NCI-H226 (cell line): ENCODE measurements around the gene KRT72.

ENCODE experiments used
- DNase-seq: peaks from one replicate; pipeline ENCODE4 v3.0.0-alpha.2; 2015

Gene KRT72

DNA sequence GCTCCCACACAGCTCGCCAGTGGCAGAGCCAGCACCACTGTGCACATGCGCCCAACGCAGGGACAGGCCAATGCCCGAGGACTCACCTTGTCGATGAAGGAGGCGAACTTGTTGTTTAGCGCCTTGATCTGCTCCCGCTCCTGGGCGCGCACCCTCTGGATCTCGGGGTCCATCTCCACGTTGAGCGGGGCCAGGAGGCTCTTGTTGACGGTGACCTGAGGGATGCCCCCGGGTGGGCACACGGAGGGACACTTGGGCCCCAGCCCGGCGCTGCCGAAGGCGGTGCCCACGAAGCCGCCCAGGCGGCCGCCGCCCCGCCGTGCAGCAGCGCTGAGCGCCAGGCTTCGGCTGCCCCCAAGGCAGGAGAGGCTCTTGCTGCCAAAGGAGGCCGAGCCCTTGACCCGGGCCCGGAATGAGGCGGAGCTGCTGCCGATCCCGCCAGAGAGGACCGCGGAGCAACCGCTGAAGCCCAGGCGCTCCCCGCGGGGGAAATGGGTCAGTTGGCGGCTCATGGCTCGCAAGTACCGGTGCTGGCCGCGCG, at the start of gene KRT72:
TSS of gene KRT72 (minus strand) at position 523 of the 541 bp plus-strand sequence. CDS start at position 512, 11 bp downstream.
- no peak for DNase-seq

DNA sequence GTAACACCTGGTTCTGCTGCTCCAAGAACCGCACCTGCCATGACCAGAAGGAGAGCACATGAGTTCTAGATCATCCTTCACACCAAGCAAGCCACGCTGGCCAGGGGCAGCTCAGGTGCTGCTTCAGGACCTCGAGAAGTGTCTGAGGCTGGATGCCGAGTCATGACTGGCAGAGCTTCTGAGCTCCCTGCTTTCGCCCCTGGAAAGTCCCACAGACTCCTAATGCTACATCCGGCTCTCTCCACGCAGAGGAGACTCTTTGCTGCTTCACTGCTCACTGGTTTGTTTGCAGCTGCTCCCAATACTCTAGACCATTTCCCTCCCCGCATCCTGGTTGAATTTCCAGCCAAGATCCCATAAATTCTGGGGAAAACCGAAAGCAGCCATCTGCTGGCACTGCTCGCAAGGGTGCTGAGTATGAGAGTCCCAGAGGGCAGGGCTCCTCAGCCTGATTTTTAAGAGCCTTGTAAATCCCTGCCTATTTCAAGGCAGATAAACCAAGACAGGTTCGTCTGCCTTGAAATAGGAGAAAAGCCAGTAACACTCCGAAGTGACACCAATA, 49.3 kb upstream of the KRT72 start:
- no peak for DNase-seq

DNA sequence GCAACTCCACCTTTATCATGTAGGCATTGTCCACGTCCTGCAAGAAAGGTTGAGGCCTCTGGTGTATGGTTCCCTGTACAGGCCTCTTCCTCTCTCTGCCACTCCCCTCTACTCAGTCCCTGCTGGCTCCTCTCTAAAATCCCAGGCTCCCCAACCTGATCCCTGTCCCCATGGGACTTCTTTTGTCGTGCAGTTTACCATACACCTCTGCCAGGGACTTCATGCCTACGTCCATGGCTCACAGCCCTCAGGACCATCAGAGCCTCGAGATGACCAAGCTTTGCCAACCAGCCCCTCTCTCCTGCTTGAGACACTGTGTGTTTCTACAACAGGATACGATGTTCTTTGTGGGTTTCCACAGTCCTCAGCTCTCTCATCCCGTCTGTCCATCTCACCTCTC, 47.8 kb upstream of the KRT72 start:
- DNase-seq, result no peak

DNA sequence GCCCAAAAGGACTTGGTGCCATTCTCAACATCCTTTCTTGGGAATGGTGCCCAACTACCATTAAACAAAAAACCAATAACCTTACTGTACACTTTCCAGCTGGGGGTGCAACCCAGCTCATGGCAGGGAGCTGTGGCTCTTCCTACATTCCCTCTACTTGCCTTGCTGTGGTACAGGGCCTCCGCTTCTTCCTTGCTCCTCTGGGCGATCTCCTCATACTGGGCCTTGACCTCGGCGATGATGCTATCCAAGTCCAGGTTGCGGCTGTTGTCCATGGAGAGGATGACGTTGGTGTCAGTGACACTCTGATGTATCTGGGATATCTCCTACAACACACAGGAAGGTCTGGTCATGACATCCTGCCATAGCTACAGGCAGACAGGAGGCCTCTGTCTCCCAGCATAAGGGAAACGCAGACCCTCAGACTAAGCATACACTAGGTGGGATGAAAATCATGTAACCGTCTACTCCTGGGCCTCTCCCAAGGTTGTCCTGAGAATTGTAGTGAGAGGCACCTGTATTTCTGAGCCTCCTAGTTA, 46.8 kb upstream of the KRT72 start:
- DNase-seq, result no peak

DNA sequence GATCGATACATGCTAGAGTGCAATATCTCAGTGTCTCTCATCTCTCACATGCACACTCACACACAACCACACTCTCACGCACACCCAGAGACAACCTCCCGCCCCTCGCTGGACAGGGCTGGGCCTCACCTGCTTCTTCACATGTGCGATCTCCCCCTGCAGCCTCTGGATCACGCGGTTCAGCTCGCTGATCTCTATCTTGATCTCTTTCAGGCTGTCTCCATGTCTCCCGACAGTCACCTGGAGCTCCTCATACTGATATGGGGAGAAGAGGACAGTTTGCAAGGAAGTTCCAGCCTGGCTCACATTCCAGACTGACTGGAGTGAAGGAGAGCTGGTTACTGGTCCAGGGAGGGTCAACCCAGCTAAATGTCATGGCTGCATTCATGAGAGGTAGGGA, 46.3 kb upstream of the KRT72 start:
- no peak for DNase-seq

DNA sequence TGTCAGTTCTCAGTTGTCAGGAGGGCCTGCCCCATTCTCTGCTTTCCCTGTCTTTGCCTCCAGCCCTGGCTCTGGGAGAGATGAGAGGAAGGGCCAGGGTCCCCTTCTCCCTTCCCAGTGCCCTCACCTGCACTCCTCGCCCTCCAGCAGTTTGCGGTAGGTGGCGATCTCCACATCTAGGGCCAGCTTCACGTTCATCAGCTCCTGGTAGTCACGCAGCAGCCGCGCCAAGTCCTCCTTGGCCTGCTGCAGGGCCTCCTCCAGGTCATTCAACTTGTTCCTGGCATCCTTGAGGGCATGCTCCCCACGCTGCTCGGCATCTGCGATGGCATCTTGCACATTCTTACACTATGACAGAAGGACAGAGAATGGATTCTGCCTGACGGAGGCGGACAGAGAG, 45.4 kb upstream of the KRT72 start:
- DNase-seq, result no peak

DNA sequence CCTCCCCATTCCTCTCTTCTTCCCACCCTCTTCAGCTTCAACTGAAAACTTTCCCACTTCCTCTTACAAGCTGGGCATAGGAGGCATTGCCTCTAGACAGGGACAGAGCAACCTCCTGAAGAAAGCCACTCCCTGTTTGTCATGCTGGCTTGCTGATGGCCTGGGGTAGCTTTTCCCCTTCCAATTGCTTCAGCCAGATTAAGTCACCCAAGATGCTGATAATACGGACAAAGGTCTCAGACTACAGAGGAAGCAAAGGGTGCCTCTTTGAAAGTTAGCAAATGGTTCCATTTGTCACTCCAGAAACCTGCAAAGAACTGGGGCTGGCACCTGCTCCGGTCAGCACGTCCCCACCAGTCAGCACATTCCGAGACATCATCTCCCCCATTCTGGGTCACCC, 44.7 kb upstream of the KRT72 start:
- no peak for DNase-seq

DNA sequence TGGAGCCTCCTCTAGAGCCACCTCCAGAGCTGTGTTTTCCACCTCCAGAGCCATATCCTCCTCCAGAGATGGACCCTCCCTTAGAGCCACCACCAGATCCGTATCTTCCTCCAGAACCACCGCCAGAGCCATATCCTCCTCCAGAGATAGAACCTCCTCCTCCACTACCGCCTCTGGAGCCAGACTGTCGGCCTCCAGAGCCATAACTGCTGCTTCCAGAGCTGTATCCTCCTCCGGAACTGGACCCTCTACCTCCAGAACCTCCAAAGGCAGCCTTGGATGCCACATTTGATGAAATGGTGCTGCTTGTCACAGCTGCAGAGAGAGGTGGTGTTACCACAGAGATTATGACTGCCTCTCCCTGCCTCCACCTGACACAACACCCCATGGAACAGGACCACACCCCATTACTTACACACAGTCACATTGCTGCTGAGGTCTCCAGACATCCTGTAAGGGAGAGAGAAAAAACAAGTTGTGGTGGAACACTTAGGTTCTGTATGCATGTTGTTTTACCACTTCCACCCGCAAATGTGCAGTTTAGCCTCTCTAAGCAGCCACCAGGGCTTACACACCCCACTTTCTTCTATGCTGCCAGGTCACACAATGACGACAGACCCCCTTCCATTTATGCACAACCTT, 44.0 kb upstream of the KRT72 start:
- no peak for DNase-seq

DNA sequence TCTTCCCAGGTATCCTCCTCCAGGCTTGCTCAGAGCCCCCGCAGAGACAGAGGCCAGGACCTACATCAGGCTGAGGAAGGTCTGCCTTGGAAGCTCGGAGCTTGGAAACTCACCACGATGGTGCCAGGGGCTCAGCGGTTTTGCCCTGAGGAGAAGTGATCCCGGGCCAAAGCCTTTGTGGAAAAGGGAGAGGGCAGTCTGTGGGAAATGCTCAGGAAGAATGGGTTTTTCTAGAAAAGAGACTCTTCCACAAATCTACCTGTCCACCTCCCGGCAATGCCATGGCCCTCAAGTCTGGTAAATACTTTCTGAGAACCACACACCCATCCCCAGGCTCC, 42.8 kb upstream of the KRT72 start:
- DNase-seq, result no peak

DNA sequence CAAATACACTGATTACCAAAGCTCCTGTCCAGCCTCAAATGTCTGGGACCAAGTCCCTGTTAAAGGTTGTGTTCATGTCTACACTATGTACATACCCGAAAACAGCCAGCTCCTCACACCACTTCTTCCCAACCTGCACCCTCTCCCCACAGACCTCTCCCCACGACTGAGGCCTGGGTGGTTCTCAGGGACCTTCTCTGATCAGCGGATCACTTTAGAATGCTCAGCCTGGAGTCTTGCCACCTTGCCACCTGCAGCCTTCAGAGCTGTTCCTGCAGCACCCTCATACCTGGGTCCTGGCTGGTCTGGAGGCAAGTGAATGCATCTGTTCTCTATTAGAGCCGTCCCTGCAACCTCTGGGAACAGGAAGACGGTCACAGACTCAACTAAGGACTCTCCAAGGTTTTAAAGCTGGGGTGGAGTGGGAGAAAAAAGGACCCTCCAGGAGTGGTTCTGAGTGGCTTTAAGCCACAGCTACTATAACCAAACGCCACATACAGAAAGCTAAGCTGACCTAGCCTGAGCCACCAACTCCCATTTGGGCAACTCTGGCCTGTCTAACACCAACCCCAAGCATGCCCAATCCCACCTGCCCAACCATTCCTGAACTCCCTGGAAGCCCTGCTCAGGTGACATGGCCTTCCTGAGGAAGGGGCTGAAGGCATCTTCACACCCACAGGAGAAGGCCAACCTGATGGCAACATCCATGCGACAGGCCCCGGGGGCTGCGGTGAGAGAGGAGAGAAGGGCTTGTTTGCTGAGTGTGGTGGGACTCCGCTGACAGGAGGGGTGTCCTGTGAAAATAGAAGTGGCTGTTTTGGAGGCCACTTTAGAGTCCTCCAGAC, 42.2 kb upstream of the KRT72 start:
- no peak for DNase-seq

DNA sequence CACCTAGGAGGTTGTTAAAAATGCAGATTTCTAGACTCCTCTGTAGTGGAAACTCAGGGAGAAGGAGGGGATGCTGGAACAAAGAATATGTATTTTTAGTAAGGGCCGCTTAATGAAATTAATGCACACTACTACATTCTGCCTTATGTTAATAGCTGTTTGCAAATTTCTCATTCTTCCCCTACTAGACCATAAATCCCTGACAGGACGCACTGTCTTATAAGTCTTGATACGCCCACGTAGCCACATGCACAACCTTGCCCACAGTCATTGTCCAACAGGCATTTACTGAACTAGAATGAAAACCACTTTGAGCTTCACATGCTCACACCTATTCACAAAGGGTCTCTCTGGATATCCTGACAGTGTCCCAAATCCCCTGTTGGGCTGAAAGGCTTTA, 40.2 kb upstream of the KRT72 start:
- DNase-seq, result no peak

DNA sequence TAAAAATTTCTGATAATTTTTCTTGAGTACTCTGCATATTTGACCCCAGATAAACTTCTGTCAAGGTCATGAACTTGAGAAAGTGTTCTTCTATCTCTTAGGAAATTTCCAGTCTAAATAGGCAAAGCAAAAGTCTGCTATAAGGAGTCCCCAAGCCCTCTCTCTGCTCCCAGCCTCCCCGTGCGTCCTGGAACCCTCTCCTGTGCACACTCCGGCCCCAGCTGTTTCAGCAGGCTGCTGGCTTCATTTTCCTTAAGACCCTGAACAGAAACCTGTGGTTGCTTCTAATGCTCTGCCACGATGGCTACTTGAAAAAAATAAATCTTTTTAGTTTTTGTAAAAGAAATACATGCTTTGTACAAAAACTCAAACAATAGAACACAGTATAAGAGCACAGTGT, 36.0 kb upstream of the KRT72 start:
- no peak for DNase-seq

DNA sequence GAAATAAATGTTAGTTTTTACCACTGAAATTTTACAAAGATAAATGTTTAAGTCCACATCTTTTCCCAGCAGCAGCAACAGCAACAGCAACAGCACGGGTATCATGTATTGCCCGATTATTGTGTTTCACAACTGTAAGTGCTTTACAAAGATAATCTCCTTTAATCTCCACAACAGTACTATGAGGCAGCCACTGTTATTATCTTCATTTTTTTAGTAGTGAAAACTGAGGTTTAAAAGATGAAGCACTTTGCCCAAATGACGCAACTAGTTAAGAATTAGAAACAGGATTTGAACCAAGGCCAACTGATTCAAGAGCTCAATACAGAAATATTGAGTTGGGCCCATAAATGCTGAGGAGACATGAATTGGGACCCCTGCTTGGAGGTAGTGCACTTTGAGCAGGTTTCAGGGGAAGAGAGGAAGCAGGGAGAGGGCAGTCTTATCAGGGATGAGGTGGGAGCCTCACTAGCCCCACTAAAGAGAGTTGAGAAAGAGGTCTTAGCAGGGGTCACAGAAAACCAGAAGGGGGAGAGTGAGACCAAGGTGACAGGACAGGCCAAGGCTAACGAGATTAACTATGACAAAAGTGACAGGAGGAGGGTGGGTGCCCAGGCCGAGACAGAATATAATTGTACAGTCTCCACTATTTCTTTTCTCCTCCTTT, 35.5 kb upstream of the KRT72 start:
- no peak for DNase-seq

DNA sequence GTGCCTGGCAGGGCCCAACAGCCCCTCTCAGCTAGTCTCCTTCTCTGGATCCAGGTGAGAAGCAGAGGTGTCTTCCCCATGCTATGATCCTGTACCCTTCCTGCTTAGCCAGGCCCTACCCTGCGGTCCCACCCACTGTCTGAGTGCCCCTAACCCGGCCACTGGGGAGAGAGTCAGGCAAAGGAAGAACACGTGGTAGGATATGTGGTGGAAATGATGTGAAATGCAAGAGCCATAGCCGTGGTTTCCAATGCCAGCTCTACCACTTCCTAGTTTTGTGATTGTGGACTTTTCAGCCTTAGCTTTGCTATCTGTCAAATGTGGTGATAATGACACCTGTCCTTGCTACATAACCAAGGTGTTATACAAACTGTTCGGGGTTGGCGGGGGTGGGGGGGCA, 34.9 kb upstream of the KRT72 start:
- no peak for DNase-seq

DNA sequence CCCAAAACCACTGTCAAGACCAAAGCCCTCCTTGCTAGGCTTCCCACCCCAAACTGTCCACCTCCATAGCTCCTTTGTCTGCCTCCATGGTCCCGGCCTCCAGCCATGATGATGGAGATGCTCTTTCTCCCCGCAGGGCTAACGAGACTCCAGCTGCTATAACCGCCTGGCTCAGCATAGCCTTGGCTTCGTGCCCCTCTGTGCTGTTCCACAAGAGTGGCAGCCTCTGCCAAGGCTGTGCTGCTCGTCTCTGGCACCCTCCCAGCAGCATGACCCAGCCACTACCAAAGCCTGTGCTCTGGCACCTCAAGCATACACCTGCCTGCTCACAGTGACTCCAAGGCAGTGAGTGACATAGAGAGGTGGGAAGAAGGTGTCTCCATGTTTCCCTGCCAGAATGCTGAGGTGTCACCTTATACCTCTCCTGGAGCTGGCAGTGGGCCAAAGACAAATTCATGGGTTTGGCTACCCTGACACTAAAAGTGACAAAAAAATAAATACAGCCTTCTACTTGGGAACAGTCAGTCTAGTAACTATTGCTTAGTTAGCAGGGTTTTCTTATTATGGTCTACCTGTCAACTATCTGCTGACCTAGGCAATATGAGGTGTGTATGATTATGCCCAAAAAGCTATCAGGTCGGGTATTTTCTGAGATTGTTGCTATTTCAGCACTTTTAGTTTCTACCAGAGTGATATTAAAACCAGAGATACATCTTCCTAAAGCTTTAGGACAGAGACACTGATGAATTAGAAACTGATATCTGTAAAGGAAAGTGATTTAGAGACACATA, 33.2 kb upstream of the KRT72 start:
- DNase-seq, result no peak

DNA sequence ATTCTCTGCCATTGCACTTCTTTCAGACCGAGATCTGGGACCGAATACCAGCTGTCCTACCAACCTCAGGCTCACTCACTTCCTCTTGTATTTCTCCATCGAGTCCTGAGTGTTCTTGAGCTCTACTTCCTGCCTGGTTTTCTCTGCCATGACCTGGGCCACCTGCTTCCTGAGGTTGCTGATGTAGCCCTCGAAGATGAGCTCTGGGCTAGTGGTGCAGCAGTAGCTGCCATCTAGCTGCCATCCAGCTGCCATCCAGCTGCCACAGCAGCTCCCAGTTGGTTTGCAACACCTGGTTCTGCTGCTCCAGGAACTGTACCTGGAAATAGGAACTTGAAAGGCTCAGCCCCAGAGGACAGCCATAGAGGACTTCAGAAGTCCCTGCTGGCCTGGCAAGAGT, 32.1 kb upstream of the KRT72 start:
- no peak for DNase-seq

DNA sequence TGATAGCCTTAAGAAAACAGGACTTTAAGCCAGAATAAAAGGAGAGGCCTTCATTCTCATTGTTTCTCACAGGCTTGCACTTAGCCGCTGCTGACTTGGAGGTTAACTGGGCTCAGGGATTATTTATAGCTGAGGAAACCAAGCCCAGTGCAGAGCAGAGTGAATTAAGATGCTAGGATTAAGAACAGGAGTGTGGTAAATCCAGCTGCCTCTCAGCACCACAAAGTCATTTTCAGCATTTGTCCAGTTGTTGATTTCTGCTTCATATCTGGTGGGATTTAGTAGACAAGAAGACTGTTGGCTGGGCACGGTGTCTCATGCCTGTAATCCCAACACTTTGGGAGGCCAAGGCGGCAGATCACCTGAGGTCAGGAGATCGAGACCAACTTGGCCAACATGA, 31.4 kb upstream of the KRT72 start:
- DNase-seq, result no peak

DNA sequence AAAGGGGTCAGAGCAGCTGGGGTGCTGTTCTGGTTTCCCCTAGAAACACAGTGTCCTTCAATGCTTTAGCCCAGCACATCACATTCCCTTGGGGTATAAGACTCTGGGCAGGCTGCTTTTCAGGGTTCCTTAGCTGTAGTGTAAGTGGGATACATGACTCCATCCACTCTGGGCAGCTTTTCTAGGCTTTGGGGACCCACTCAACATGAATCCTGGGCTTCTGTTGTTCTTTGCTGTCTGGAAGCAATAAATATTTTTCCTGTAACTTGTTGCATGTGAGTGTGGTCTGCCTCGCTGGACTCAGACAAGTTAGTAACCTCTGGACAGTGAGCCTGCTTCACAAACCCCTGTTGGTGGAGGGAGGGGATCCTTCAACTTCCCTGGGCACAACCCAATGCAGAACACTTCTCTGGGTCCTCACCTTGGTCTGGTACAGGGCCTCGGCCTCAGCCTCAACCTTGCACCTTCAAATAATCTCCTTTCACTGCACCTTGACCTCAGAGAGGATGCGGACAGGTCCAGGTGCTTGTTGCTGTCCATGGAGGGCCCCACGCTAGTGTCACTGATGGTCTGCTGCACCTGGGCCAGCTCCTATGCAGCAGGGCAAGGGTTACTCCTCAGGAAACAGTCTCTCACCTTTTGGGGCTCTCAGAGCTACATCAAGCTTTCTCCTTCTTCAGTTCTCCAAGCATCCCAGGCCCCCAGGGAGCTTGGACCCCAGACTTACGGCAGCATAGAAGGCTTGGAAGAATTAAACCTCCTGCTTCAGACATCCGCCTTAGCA, 30.6 kb upstream of the KRT72 start:
- DNase-seq, result no peak

DNA sequence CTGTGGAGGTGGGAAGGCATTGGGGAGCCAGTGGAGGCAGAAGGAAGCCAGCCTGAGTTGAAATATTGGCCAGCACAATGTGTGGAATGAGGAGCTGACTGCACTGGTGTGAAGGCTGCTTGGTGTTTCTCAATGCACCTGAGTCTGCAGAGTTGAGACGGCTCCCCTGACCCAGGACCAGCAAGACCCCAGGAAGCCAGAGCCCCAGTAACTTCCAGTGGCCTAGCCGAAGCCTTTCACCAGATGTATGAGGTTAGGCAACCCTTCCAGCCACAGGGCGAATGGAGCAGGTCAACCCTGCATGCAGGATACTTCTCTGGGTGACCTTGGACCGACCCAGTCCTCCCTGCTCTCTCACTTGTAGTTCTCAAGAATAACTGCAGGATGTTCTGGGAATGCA, 30.0 kb upstream of the KRT72 start:
- no peak for DNase-seq

DNA sequence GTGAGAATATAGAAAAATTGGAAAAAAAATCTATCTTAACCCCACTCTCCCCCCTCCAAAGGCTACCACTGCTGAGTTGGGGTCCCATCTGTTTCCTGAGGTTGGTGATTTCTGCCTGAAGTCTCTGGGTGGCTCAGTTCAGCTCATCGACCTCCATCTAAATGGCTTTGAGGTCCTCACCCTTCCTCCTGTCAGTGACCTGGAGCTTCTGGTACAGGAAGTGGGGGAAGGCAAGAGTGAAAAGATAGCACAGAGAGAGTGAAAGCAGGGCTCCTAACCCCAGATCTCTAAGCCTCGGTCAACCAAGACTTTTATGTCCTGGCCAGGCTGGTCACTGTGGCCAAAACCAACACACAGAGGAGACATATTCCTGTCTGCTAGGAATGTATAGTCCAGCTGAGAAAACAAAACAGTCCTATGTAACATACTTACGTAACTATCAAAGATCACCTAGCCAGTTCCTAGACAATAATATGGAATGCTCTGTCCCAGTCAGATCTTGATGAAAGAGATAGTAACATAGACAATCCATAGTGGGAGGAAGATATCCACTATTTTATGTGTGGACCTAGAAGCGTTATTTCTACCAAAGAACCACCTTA, 29.4 kb upstream of the KRT72 start:
- no peak for DNase-seq

DNA sequence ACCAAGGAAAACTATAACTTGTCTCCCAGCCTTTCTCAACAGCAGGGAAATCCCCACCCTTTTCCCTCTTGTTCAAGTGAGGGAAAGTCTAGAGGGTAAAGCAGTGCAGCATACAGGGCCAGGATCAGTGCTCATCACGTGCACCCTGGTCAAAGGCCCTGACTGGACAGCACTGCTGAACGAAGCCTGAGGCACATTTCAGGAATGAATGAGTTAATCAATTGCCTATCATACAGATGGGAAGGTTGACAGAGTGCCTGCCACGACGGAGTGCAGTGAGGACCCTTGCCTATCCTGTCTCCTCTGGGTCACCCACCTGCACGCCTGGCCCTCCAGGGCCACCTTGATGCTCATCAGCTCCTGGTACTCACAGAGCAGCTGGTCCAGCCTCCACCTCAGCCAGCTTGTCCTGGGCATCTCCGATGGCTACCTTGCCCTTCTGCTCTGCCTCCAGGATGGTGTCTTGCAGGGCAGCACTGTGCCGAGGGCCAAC, 28.8 kb upstream of the KRT72 start:
- no peak for DNase-seq
